ENCODE data around the gene PPP1R9B.

PPP1R9B gene

DNA sequence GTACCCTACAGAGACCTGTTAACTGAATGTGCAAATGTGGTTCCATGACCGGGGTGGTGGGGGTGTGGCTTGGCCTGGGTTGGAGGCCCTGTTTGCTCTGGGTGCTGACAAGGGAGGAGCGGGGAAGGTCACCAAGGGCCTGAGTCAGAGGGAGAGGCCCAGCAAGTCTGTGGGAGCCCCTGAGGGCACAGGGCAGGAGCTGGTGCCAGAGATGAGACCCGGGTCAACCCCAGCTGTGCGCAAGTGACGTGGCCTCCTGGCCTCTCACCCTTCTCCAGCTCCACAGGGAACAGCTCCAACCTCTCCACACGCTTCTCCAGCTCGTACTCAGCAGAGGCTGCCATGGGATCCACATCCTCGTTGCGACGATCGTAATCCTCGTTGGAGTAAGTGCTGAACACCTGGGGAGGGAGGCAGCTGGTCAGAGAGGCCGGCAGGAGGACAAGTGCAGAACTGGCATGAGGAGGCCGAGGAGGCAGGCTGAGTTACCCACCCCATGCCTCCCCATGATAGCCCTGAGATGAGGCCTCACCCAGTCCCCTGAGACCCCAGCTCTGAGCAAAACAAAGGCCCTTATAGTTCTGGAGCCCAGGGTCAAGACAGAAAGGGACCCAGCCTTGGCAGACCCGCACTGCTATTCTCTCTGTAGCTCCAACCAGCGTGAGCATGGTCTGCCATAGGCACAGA is 5.5 kb downstream of the PPP1R9B start:
- peak; percentile 40 for DNase-seq (ENCODE audit: low read depth)
- TF ChIP-seq, protein P1, sequence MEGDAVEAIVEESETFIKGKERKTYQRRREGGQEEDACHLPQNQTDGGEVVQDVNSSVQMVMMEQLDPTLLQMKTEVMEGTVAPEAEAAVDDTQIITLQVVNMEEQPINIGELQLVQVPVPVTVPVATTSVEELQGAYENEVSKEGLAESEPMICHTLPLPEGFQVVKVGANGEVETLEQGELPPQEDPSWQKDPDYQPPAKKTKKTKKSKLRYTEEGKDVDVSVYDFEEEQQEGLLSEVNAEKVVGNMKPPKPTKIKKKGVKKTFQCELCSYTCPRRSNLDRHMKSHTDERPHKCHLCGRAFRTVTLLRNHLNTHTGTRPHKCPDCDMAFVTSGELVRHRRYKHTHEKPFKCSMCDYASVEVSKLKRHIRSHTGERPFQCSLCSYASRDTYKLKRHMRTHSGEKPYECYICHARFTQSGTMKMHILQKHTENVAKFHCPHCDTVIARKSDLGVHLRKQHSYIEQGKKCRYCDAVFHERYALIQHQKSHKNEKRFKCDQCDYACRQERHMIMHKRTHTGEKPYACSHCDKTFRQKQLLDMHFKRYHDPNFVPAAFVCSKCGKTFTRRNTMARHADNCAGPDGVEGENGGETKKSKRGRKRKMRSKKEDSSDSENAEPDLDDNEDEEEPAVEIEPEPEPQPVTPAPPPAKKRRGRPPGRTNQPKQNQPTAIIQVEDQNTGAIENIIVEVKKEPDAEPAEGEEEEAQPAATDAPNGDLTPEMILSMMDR (IDR thresholded peaks at IDR 0.05; ENCODE audit: insufficient read depth, low read depth, low read length, missing control alignments) = no peak
- H3K4me3 ChIP-seq (ENCODE audit: low read length) = no peak overlapping the region

DNA sequence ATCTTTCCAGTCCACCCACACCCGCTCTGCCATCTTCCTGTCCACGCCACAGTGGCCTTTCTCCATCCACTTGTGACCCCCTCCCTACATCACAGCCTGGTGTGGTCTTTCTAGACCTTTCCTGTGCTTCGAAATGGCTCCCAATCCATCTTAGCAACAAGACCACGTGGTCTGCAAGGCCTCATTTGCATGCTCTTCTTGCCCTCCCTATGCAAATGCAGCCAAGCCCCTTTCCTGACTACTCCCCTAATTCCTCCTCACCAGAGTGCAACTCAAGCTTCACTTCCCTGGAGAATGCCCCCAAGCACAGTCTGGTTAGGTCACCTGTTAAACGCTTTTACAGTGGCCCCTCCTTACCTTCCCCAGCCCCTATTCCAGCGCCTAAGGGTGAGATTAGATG is 6.1 kb downstream of the PPP1R9B start:
- TF ChIP-seq, protein P1 (IDR thresholded peaks at IDR 0.05; ENCODE audit: insufficient read depth, low read depth, low read length, missing control alignments) = no peak
- H3K4me3 ChIP-seq (ENCODE audit: low read length) = no peak overlapping the region
- no peak for DNase-seq (ENCODE audit: low read depth)

DNA sequence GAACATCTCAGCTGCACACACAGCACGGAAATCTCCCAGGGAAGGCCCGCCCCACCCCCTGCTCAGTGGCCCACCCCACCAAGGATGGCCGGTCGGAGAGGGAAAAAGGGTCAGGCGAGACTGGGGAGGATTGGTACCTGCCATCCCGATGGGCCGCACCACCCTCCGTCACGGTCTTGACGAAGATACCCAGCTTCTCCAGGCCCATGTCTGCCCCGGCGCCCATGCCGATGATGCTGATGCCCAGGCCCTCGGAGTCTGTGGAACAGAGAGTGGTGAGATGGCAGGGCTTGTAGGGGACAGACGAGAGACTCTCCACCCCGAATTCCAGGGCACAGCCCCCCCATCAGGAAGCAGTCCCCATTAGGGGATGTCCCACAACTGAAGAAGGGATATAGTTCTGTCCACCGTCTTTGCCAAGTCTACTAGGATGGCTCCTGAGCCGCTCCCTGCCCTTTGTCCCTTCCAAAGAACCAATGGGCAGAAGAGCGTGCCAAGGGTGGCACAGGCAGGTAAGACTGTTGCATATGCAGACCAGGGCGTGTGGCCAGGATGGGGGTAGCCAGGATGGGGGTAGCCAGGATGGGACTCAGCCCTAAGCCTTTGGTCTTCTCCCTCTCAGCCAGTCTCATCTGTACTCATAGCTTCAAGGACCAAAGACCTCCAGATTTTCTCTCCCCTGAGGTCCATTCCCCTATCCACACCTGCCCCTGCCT is 6.9 kb downstream of the PPP1R9B start:
- TF ChIP-seq, protein P1 (IDR thresholded peaks at IDR 0.05; ENCODE audit: insufficient read depth, low read depth, low read length, missing control alignments) = no peak
- no peak overlapping the region for H3K4me3 ChIP-seq (ENCODE audit: low read length)
- DNase-seq (ENCODE audit: low read depth) = no peak

DNA sequence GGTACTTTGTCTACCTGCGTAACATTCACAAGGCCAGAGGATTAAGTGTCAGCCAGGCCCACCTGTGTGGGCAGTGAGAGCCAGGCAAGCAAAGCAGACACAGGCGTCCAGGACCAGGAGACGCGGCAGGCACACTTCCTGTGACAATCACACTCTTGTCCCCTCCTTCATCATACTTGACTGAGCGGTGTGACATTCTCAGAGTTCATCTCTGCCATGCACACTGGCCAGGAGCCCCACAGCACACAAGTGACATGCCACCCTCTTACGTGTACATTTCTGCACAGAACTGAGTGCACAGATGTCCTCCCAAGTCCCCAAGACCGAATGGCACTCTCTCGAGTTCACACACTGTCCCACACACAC is 8.7 kb downstream of the PPP1R9B start:
- no peak for DNase-seq (ENCODE audit: low read depth)
- TF ChIP-seq, protein P1 (IDR thresholded peaks at IDR 0.05; ENCODE audit: insufficient read depth, low read depth, low read length, missing control alignments) = no peak
- no peak overlapping the region for H3K4me3 ChIP-seq (ENCODE audit: low read length)

DNA sequence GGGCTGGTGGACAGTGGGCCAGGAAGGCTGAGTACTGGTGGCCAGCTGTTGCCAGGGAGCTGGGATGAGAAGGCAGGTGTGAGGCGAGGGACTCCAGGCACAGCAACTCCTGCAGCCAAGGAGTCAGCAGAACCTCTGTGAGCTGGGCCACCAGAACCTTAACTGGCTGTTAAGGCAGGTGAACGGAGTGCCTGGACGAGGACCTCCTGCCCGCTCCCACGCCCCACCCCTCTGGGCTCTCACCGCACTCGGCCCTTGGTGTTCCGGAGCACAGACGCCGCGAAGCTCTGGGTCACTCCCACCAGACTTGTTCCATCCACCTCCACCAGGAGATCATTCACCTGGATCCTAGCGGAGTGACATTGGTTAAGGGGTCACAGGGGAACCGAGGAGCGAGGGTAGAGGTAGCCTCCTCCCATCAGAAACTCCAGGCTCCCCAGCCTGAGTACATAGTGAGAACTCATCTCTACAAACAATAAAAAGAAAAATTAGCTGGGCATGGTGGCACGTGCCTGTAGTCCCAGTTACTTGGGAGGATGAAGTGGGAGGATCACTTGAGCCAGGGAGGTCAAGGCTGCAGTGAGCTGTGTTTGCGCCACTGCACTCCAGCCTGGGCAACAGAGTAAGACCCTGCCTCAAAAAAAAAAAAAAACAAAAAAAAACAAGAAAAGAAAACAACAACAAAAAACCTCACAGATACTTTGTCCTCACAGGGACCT is 9.3 kb downstream of the PPP1R9B start:
- no peak overlapping the region for H3K4me3 ChIP-seq (ENCODE audit: low read length)
- no peak for DNase-seq (ENCODE audit: low read depth)
- TF ChIP-seq, protein P1 (IDR thresholded peaks at IDR 0.05; ENCODE audit: insufficient read depth, low read depth, low read length, missing control alignments) = no peak

DNA sequence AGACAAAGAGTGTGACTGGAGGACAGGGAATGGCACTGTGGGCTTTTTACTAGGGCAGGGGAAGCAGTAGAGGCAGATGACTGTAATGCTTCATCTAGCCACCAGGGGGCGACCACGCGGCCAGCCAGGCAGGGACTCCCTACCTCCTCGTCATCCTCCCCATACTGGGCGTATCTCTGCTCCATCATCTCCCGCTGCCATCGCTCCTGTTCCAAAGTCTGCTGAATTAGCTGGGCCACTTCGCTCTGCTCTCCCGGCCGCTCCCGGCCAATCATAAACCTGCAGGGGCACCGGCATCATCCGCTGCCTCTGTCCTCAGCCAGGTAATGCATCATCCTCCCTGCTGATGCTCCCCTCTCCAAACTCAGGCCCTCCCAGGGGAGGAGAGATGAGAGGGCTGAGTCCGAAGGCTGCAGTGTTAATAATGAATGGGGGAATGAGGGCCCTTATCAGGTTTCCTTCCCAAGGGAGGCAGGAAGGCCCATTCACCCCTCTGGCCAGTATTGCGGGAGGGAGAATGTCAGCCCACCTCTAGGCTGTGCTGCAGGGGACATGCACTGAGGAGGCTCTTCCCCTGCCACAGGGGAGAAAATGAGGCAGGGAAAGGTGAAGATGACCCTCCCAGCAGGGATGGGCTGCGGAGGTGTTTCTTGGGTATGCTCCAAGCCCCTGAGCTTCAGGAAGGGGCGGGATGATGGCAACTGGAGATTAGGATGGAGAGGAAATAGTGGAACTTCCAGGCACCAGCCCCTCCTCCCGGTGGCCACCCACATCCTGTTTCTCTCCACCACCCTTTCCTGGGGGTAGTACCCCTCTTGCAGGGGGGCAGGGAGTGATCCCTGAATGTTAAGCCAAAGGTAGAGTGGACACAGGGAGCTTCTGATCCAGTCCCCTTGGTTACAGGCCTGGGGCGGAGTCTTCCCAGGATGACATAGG is 10.3 kb downstream of the PPP1R9B start:
- no peak overlapping the region for H3K4me3 ChIP-seq (ENCODE audit: low read length)
- TF ChIP-seq, protein P1 (IDR thresholded peaks at IDR 0.05; ENCODE audit: insufficient read depth, low read depth, low read length, missing control alignments) = peak; percentile 89
- peak; percentile 81 for DNase-seq (ENCODE audit: low read depth)

Data from epithelial cell of esophagus (primary cell).